ENCODE results near the gene CPEB2. TPM values are rescaled to one million over a fixed set of nuclear protein-coding genes. Genes with fewer than 3 reads are reported as not detected.

The CPEB2 gene
- total and polyA plus RNA-seq, 10 of the 15 experiments (the other 5 are each of a cell fraction or from before 2014, with no cell fraction given), result 0.73 to 8.3 (median 3.7) TPM

GRCh38 chr4:14965071-14965470, 37.2 kb upstream of the CPEB2 start:
- ATAC-seq (no peak), FAIRE-seq (no peak), DNase-seq (ENCODE audit: low read depth, low spot score) (no peak)
- in situ Hi-C loops (cut with MboI), result no loop called here
- Histone ChIP-seq H3K27ac (ENCODE audit: control insufficient read depth, insufficient read depth) (no peak overlapping the region), H3K4me1 (ENCODE audit: control insufficient read depth, insufficient read depth, low read length) (peaks cover 3% of the 10 kb centered on the region; the same call in 1 of the 2 replicates), H3K36me3 (ENCODE audit: control insufficient read depth in 2 of 2, insufficient read depth in 2 of 2, low read length in 1 of 2) (no peaks in the 10 kb centered on the region), H3K79me2 (ENCODE audit: control insufficient read depth, insufficient read depth, low read length) (no peaks in the 10 kb centered on the region), H3K4me2 (ENCODE audit: control insufficient read depth, insufficient read depth) (no peak overlapping the region), H3K9ac (ENCODE audit: control insufficient read depth, insufficient read depth, low read length) (no peak overlapping the region), H4K20me1 (ENCODE audit: control insufficient read depth, insufficient read depth) (no peaks in the 10 kb centered on the region), H3K27me3 (replicated peaks in 1 of 2; ENCODE audit: control insufficient read depth in 2 of 2, insufficient read depth in 2 of 2, low read length in 1 of 2) (no peaks in the 10 kb centered on the region; a peak in 1 of 4 replicates), H3K9me3 (replicated peaks; ENCODE audit: control insufficient read depth, insufficient read depth, low read length) (no peaks in the 10 kb centered on the region; the same call in 2 of the 3 replicates), H3K4me3 (no peak overlapping the region), H2AFZ (ENCODE audit: control insufficient read depth, low read depth, low read length) (no peak overlapping the region)
- ChIA-PET POLR2A (no interaction called here), CTCF (interaction anchor here (1.6 kb wide), 1 partner anchor 19 kb away, joined by 3 read pairs; no protein-coding TSS in a partner anchor), SMC1A (ENCODE audit: uncharacterized antibody, unreplicated experiment) (interaction anchor here (1.2 to 2.0 kb wide), 4 partner anchors 43 to 105 kb away, joined by 4 to 5 read pairs (median 4); no protein-coding TSS in a partner anchor), RAD21 (ENCODE audit: unreplicated experiment) (interaction anchor here (1.1 kb wide), 1 partner anchor 215 kb away, joined by 4 read pairs; no protein-coding TSS in a partner anchor)
- TF ChIP-seq IRF3 (IDR thresholded peaks at IDR 0.05), result no peak
- TF ChIP-seq ESRRA (IDR thresholded peaks at IDR 0.05; ENCODE audit: low read length), result no peak
- TF ChIP-seq IKZF2 (IDR thresholded peaks at IDR 0.05), result no peak
- no peak for TF ChIP-seq NFYA (IDR thresholded peaks at IDR 0.05; ENCODE audit: borderline replicate concordance, low read depth, low read length)
- TF ChIP-seq ZBTB33 (IDR thresholded peaks at IDR 0.05), result no peak
- TF ChIP-seq BHLHE40 (IDR thresholded peaks at IDR 0.05; ENCODE audit: borderline replicate concordance in 1 of 2, low read depth in 2 of 2, low read length in 1 of 2), result no peak
- TF ChIP-seq MYC (IDR thresholded peaks at IDR 0.05; ENCODE audit: insufficient read depth, insufficient read length, insufficient replicate concordance, low read length, severe bottlenecking), result no peak
- TF ChIP-seq RUNX3 (IDR thresholded peaks at IDR 0.05; ENCODE audit: low read length), result no peak
- TF ChIP-seq SIX5 (IDR thresholded peaks at IDR 0.05; ENCODE audit: low read depth, low read length, severe bottlenecking), result no peak
- no peak for TF ChIP-seq E4F1 (IDR thresholded peaks at IDR 0.05; ENCODE audit: borderline replicate concordance, partially characterized antibody)
- no peak for TF ChIP-seq ZNF217 (IDR thresholded peaks at IDR 0.05)
- intact Hi-C loops (cut with micrococcal nuclease; ENCODE audit: unreplicated experiment), result no loop called here
- no TSS peak for BruUV-seq (replicated peaks)
- 46% methylated on average over 1 of the region's 1 CpG for WGBS (ENCODE audit: insufficient coverage, insufficient replicate concordance, low lambda C conversion rate, missing lambda C conversion rate)

Measured in GM12878 (cell line).